ENCODE measurements around the gene SDK1.

SDK1 gene

GRCh38 chr7:3942816-3943745 is 642.0 kb downstream of the SDK1 start:
- H3K27me3 ChIP-seq (ENCODE audit: control insufficient read depth, low read length), result no peaks in the 10 kb centered on the region
- no peaks in the 10 kb centered on the region for H3K79me2 ChIP-seq (ENCODE audit: control insufficient read depth, low read length)
- H3K4me1 ChIP-seq (ENCODE audit: control insufficient read depth, low read length), result no peaks in the 10 kb centered on the region
- H3F3A ChIP-seq (ENCODE audit: control insufficient read depth, insufficient read depth), result no peaks in the 10 kb centered on the region
- no peak overlapping the region for H3K4me2 ChIP-seq (ENCODE audit: low read length)
- H4K20me1 ChIP-seq (ENCODE audit: control insufficient read depth, insufficient read depth, low read depth, low read length), result no peaks in the 10 kb centered on the region
- H3K9me3 ChIP-seq (ENCODE audit: control insufficient read depth, insufficient read depth, low read length), result no peaks in the 10 kb centered on the region; the same call in 1 of the 2 replicates
- no peaks in the 10 kb centered on the region for H3K9me2 ChIP-seq (replicated peaks; ENCODE audit: control insufficient read depth, low read length)
- H3K36me3 ChIP-seq (ENCODE audit: control insufficient read depth, low read length), result no peaks in the 10 kb centered on the region
- H3K27ac ChIP-seq (ENCODE audit: low read depth, low read length), result no peak overlapping the region
- TF ChIP-seq EZH2phosphoT487 (IDR thresholded peaks at IDR 0.05; ENCODE audit: borderline replicate concordance, low read length) (no peak), CTCF (IDR thresholded peaks at IDR 0.05; ENCODE audit: low read depth, low read length, poor library complexity, severe bottlenecking) (no peak)
- no peak overlapping the region for H3K4me3 ChIP-seq (ENCODE audit: low read length)

GRCh38 chr7:3943779-3944520 is 642.9 kb downstream of the SDK1 start:
- Histone ChIP-seq H3K4me3 (ENCODE audit: low read length) (no peak overlapping the region), H3F3A (ENCODE audit: control insufficient read depth, insufficient read depth) (no peaks in the 10 kb centered on the region), H4K20me1 (ENCODE audit: control insufficient read depth, insufficient read depth, low read depth, low read length) (no peaks in the 10 kb centered on the region), H3K9me3 (ENCODE audit: control insufficient read depth, insufficient read depth, low read length) (no peaks in the 10 kb centered on the region; the same call in 1 of the 2 replicates), H3K27ac (ENCODE audit: low read depth, low read length) (no peak overlapping the region), H3K36me3 (ENCODE audit: control insufficient read depth, low read length) (no peaks in the 10 kb centered on the region), H3K4me1 (ENCODE audit: control insufficient read depth, low read length) (no peaks in the 10 kb centered on the region), H3K79me2 (ENCODE audit: control insufficient read depth, low read length) (no peaks in the 10 kb centered on the region), H3K9me2 (replicated peaks; ENCODE audit: control insufficient read depth, low read length) (no peaks in the 10 kb centered on the region), H3K4me2 (ENCODE audit: low read length) (no peak overlapping the region), H3K27me3 (ENCODE audit: control insufficient read depth, low read length) (no peaks in the 10 kb centered on the region)
- TF ChIP-seq EZH2phosphoT487 (IDR thresholded peaks at IDR 0.05; ENCODE audit: borderline replicate concordance, low read length), result no peak
- TF ChIP-seq CTCF (IDR thresholded peaks at IDR 0.05; ENCODE audit: low read depth, low read length, poor library complexity, severe bottlenecking), result no peak

GRCh38 chr7:3949242-3949640 is 648.2 kb downstream of the SDK1 start:
- TF ChIP-seq CTCF (IDR thresholded peaks at IDR 0.05; ENCODE audit: low read depth, low read length, poor library complexity, severe bottlenecking) (no peak), EZH2phosphoT487 (IDR thresholded peaks at IDR 0.05; ENCODE audit: borderline replicate concordance, low read length) (no peak)
- H3K4me3 ChIP-seq (ENCODE audit: low read length), result no peak overlapping the region
- no peaks in the 10 kb centered on the region for H3K79me2 ChIP-seq (ENCODE audit: control insufficient read depth, low read length)
- no peak overlapping the region for H3K4me2 ChIP-seq (ENCODE audit: low read length)
- H3K4me1 ChIP-seq (ENCODE audit: control insufficient read depth, low read length), result peaks cover 7% of the 10 kb centered on the region; the same call in 1 of the 2 replicates
- no peaks in the 10 kb centered on the region for H3K27me3 ChIP-seq (ENCODE audit: control insufficient read depth, low read length)
- H3K27ac ChIP-seq (ENCODE audit: low read depth, low read length), result no peak overlapping the region
- no peaks in the 10 kb centered on the region for H3F3A ChIP-seq (ENCODE audit: control insufficient read depth, insufficient read depth)
- H3K36me3 ChIP-seq (ENCODE audit: control insufficient read depth, low read length), result no peaks in the 10 kb centered on the region
- no peaks in the 10 kb centered on the region for H3K9me2 ChIP-seq (replicated peaks; ENCODE audit: control insufficient read depth, low read length)
- H3K9me3 ChIP-seq (ENCODE audit: control insufficient read depth, insufficient read depth, low read length), result no peaks in the 10 kb centered on the region
- H4K20me1 ChIP-seq (ENCODE audit: control insufficient read depth, insufficient read depth, low read depth, low read length), result no peaks in the 10 kb centered on the region

All from DOHH2 (cell line).